ENCODE results near the gene SMAD3.

- TF ChIP-seq, protein P1, sequence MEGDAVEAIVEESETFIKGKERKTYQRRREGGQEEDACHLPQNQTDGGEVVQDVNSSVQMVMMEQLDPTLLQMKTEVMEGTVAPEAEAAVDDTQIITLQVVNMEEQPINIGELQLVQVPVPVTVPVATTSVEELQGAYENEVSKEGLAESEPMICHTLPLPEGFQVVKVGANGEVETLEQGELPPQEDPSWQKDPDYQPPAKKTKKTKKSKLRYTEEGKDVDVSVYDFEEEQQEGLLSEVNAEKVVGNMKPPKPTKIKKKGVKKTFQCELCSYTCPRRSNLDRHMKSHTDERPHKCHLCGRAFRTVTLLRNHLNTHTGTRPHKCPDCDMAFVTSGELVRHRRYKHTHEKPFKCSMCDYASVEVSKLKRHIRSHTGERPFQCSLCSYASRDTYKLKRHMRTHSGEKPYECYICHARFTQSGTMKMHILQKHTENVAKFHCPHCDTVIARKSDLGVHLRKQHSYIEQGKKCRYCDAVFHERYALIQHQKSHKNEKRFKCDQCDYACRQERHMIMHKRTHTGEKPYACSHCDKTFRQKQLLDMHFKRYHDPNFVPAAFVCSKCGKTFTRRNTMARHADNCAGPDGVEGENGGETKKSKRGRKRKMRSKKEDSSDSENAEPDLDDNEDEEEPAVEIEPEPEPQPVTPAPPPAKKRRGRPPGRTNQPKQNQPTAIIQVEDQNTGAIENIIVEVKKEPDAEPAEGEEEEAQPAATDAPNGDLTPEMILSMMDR (IDR thresholded peaks at IDR 0.05), result no peak
- TF ChIP-seq EZH2 (IDR thresholded peaks at IDR 0.05), result no peak
Observed at GRCh38 chr15:67161412-67161811, 96.0 kb downstream of the SMAD3 start.
